Ishikawa (cell line): ENCODE data around the gene KCNJ6.

ENCODE experiments used
- CEBPB ChIP-seq: IDR thresholded peaks from 2 replicates; pipeline ENCODE4 v1.6.1; 2012
- CREB1 ChIP-seq: IDR thresholded peaks from 2 replicates; pipeline ENCODE4 v1.6.1; 2012; ENCODE audit warnings: low read depth
- EGR1 ChIP-seq: IDR thresholded peaks from 2 replicates; pipeline ENCODE4 v1.6.1; 2012
- EP300 ChIP-seq: IDR thresholded peaks from 2 replicates; pipeline ENCODE4 v1.6.1; 2012; ENCODE audit warnings: borderline replicate concordance
- FOXM1 ChIP-seq: IDR thresholded peaks from 2 replicates; pipeline ENCODE4 v1.6.1; 2012; ENCODE audit warnings: low read depth, borderline replicate concordance
- MAX ChIP-seq: IDR thresholded peaks from 2 replicates; pipeline ENCODE4 v1.6.1; 2012
- NFIC ChIP-seq: IDR thresholded peaks from 2 replicates; pipeline ENCODE4 v1.6.1; 2012
- RAD21 ChIP-seq: IDR thresholded peaks from 2 replicates; pipeline ENCODE4 v1.6.1; 2012; ENCODE audit warnings: low read depth
- TAF1 ChIP-seq: IDR thresholded peaks from 2 replicates; pipeline ENCODE4 v1.6.1; 2012; ENCODE audit warnings: low read depth, mild to moderate bottlenecking
- TCF12 ChIP-seq: IDR thresholded peaks from 2 replicates; pipeline ENCODE4 v1.6.1; 2012; ENCODE audit warnings: low read depth
- TEAD4 ChIP-seq: IDR thresholded peaks from 2 replicates; pipeline ENCODE4 v1.6.1; 2012
- USF1 ChIP-seq: IDR thresholded peaks from 2 replicates; pipeline ENCODE4 v1.6.1; 2012
- YY1 ChIP-seq: IDR thresholded peaks from 2 replicates; pipeline ENCODE4 v1.6.1; 2012; ENCODE audit warnings: low read depth
- ZBTB7A ChIP-seq: IDR thresholded peaks from 2 replicates; pipeline ENCODE4 v1.6.1; 2012; ENCODE audit warnings: low read depth
- TF ChIP-seq, protein P1 (sequence below): IDR thresholded peaks from 2 replicates; pipeline ENCODE4 v1.6.1; 2012; ENCODE audit warnings: low read depth, mild to moderate bottlenecking

KCNJ6 gene

DNA sequence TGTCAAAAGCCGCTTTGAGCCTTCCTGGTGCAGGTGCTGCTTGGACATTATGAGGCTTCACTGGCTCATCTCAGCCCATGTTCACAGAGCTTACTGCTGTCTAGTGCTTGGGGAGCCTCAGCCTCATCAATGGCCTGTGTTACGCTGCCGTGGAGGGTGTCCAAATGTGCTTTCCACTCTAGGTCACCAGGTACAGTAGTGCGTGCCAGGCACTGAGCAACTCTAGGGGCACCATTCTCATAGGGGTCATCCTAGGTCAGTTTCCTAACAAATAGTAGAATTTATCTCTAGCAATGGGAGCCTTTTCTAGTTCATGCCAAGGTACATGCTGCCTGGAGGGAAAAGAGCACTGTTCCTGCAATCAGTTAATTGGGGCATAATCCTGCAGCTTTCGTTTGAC, 355.9 kb downstream of the KCNJ6 start:
- TF ChIP-seq YY1 (no peak), CREB1 (no peak), USF1 (no peak), ZBTB7A (no peak), FOXM1 (no peak), TEAD4 (no peak), RAD21 (no peak), TCF12 (no peak), TAF1 (no peak), EGR1 (no peak), CEBPB (no peak), MAX (no peak), EP300 (no peak), NFIC (no peak)
- TF ChIP-seq, protein P1, sequence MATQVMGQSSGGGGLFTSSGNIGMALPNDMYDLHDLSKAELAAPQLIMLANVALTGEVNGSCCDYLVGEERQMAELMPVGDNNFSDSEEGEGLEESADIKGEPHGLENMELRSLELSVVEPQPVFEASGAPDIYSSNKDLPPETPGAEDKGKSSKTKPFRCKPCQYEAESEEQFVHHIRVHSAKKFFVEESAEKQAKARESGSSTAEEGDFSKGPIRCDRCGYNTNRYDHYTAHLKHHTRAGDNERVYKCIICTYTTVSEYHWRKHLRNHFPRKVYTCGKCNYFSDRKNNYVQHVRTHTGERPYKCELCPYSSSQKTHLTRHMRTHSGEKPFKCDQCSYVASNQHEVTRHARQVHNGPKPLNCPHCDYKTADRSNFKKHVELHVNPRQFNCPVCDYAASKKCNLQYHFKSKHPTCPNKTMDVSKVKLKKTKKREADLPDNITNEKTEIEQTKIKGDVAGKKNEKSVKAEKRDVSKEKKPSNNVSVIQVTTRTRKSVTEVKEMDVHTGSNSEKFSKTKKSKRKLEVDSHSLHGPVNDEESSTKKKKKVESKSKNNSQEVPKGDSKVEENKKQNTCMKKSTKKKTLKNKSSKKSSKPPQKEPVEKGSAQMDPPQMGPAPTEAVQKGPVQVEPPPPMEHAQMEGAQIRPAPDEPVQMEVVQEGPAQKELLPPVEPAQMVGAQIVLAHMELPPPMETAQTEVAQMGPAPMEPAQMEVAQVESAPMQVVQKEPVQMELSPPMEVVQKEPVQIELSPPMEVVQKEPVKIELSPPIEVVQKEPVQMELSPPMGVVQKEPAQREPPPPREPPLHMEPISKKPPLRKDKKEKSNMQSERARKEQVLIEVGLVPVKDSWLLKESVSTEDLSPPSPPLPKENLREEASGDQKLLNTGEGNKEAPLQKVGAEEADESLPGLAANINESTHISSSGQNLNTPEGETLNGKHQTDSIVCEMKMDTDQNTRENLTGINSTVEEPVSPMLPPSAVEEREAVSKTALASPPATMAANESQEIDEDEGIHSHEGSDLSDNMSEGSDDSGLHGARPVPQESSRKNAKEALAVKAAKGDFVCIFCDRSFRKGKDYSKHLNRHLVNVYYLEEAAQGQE = no peak

- TF ChIP-seq FOXM1 = no peak
- no peak for TF ChIP-seq TAF1
- TF ChIP-seq NFIC = no peak
Measured at GRCh38 chr21:37558676-37559211, 357.5 kb downstream of the KCNJ6 start.
